CD4-positive, alpha-beta T cell (primary cell): Measurements from ENCODE around the gene BMS1. TPM values are rescaled to one million over a fixed set of nuclear protein-coding genes. Genes with fewer than 3 reads are reported as not detected.

Experiments
- ATAC-seq: fragments of 200-7000 bp; cut with Tn5 transposase; one replicate; pipeline ENCODE4 v1.10.0; 2022; ENCODE audit warnings: mild to moderate bottlenecking; ENCODE audit not compliant: poor library complexity
- CTCF ChIA-PET: fragments of 350-600 bp; sonication (Branson Sonifier 250); formaldehyde crosslinking; loops from one replicate; lab custom pipeline; 2021; ENCODE audit warnings: antibody characterized with exemption, inconsistent platforms; lab: Charles Lee
- POLR2A ChIA-PET: fragments of 350-600 bp; sonication (Branson Sonifier 250); formaldehyde crosslinking; loops from one replicate; lab custom pipeline; 2021; ENCODE audit warnings: antibody characterized with exemption, inconsistent platforms; lab: Charles Lee
- DNase-seq, 14 experiments: peaks; one replicate each; pipeline ENCODE4 v3.0.0-alpha.2; 2013 to 2020; ENCODE audit warnings: mixed read lengths in 2 of 14
- H3K27ac ChIP-seq, 2 donors: one replicate each; pipeline versions ENCODE4 v1.5.1 to v1.7.0; 2013; ENCODE audit warnings: low read length in 2 of 2, low read depth in 1 of 2, mild to moderate bottlenecking in 1 of 2
- H3K27me3 ChIP-seq, 2 experiments: 1 replicate in 1 of 2; 2 replicates in 1 of 2; pipeline versions ENCODE4 v1.6.1 to v1.7.0; 2013; ENCODE audit warnings: low read length in 2 of 2, control low read depth in 1 of 2, mild to moderate bottlenecking in 1 of 2, moderate library complexity in 1 of 2; ENCODE audit not compliant: insufficient read depth in 2 of 2, control insufficient read depth in 1 of 2
- H3K36me3 ChIP-seq: one replicate; pipeline ENCODE4 v1.6.1; 2013; ENCODE audit warnings: low read length, control low read depth; ENCODE audit not compliant: insufficient read depth
- H3K4me1 ChIP-seq: one replicate; pipeline ENCODE4 v1.6.1; 2013; ENCODE audit warnings: low read length, control low read depth; ENCODE audit not compliant: insufficient read depth
- H3K4me3 ChIP-seq: one replicate; pipeline ENCODE4 v1.5.1; 2013; ENCODE audit warnings: mild to moderate bottlenecking, low read length, moderate library complexity
- H3K9me3 ChIP-seq, 2 experiments: 1 replicate in 1 of 2; 2 replicates in 1 of 2; pipeline versions ENCODE4 v1.6.1 to v1.7.0; 2013; ENCODE audit warnings: low read length in 2 of 2, mild to moderate bottlenecking in 2 of 2, control low read depth in 1 of 2, moderate library complexity in 1 of 2; ENCODE audit not compliant: control insufficient read depth in 1 of 2, insufficient read depth in 1 of 2
- H3K27ac Mint-ChIP-seq: one replicate; pipeline ENCODE4 v1.8.0; 2020; ENCODE audit warnings: mixed read lengths
- H3K27me3 Mint-ChIP-seq: one replicate; pipeline ENCODE4 v1.8.0; 2021; ENCODE audit warnings: mixed read lengths
- H3K36me3 Mint-ChIP-seq: one replicate; pipeline ENCODE4 v1.8.0; 2021; ENCODE audit warnings: low read depth, mixed read lengths
- H3K4me1 Mint-ChIP-seq: one replicate; pipeline ENCODE4 v1.8.0; 2021; ENCODE audit warnings: low read depth, mixed read lengths
- H3K4me3 Mint-ChIP-seq: one replicate; pipeline ENCODE4 v1.8.0; 2020; ENCODE audit warnings: mild to moderate bottlenecking, mixed read lengths
- H3K9me3 Mint-ChIP-seq: one replicate; pipeline ENCODE4 v1.8.0; 2020; ENCODE audit warnings: mixed read lengths
- intact Hi-C, 2 experiments: fragments of 100-400 bp; cut with DNase I in 1 of 2; cut with micrococcal nuclease in 1 of 2; formaldehyde crosslinking; loops; one replicate each; pipeline versions ENCODE4 v1.15.1 to v1.9.0; 2023 to 2025; cut with DNase I, micrococcal nuclease
- total RNA-seq, 174 experiments: library from RNA in 2 of 174; stranded (reverse) in 2 of 174; gene quantifications; one replicate each; pipeline ENCODE4 v1.2.3 and lab custom pipeline; 2021 to 2026
- TF ChIP-seq, protein P1 (sequence below): fragments of 200-600 bp; IDR thresholded peaks from one replicate; pipeline ENCODE4 v1.8.0; 2022; ENCODE audit warnings: antibody characterized with exemption, mild to moderate bottlenecking

The BMS1 gene
- total RNA-seq, 2 experiments from 2014 or later = 13.8 to 15.3 TPM

DNA sequence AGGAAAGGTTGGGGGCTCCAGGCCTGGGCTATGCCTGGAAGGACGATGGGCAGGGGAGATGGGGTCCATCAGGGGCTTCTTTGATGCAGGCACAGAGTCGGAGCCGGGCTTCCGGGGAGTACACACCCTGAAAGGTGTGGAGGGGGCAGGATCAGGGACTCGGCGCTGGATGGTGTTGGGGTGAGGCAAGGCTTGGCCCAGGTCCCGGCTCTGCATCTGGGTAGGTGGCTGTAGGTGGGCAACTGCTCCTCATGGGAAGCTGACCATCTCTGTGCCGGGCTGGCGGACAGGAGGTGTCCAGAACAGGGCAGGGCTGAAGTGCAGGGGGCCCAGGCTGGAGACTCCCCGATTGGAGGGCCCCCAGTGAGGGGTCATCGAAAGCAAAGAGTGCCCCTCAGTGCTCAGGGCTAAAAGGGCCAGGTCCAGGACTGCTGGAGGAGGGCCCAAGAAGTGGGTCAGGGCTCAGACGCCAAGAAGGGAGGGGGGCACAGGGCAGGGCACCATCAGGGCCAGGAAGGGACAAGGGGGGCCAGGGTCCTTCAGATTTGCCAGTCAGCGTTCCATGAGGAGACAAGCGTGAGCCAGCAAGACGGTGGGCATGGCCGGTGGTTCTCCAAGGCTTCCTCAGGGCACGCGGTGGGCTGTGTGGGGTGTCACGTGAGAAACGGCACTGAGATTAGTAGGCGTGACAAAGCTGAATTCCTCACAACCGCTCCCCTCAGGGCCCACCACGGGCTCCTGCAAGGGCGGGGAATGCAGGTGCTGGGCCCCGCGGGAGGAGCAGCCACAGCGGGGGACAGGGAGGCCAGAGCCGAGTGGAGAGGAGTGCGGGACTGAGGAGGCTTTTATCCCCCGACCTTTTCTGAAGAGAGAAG, 97.0 kb downstream of the BMS1 start:
- intact Hi-C loops = no loop called here
- Histone ChIP-seq H3K4me3 (no peak overlapping the region), H3K4me1 (no peaks in the 10 kb centered on the region), H3K36me3 (no peaks in the 10 kb centered on the region), H3K9me3 (peaks cover 6 to 35% of the 10 kb centered on the region in 2 experiments), H3K27me3 (peaks cover 0 to 3% of the 10 kb centered on the region in 2 experiments), H3K27ac (no peak overlapping the region)
- no peak for ATAC-seq
- Mint-ChIP-seq H3K4me3 (no peak overlapping the region), H3K27ac (no peak overlapping the region), H3K27me3 (no peaks in the 10 kb centered on the region), H3K36me3 (no peaks in the 10 kb centered on the region), H3K4me1 (no peaks in the 10 kb centered on the region), H3K9me3 (peaks cover 7% of the 10 kb centered on the region)
- POLR2A ChIA-PET = no interaction called here
- no peak for DNase-seq
- TF ChIP-seq, protein P1, sequence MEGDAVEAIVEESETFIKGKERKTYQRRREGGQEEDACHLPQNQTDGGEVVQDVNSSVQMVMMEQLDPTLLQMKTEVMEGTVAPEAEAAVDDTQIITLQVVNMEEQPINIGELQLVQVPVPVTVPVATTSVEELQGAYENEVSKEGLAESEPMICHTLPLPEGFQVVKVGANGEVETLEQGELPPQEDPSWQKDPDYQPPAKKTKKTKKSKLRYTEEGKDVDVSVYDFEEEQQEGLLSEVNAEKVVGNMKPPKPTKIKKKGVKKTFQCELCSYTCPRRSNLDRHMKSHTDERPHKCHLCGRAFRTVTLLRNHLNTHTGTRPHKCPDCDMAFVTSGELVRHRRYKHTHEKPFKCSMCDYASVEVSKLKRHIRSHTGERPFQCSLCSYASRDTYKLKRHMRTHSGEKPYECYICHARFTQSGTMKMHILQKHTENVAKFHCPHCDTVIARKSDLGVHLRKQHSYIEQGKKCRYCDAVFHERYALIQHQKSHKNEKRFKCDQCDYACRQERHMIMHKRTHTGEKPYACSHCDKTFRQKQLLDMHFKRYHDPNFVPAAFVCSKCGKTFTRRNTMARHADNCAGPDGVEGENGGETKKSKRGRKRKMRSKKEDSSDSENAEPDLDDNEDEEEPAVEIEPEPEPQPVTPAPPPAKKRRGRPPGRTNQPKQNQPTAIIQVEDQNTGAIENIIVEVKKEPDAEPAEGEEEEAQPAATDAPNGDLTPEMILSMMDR = no peak
- CTCF ChIA-PET = no interaction called here

- Histone ChIP-seq H3K4me3 (no peak overlapping the region), H3K27ac (no peak overlapping the region), H3K27me3 (peaks cover 0 to 3% of the 10 kb centered on the region in 2 experiments), H3K36me3 (no peaks in the 10 kb centered on the region), H3K9me3 (peaks cover 6 to 36% of the 10 kb centered on the region in 2 experiments), H3K4me1 (no peaks in the 10 kb centered on the region)
- Mint-ChIP-seq H3K27me3 (no peaks in the 10 kb centered on the region), H3K4me3 (no peak overlapping the region), H3K9me3 (peaks cover 7% of the 10 kb centered on the region), H3K27ac (no peak overlapping the region), H3K4me1 (no peaks in the 10 kb centered on the region), H3K36me3 (no peaks in the 10 kb centered on the region)
- no peak for ATAC-seq
- TF ChIP-seq, protein P1 = no peak
- POLR2A ChIA-PET = no interaction called here
- CTCF ChIA-PET = no interaction called here
- no peak for DNase-seq
- intact Hi-C loops = no loop called here
Measured at GRCh38 chr10:42880255-42880620, 97.6 kb downstream of the BMS1 start.

DNA sequence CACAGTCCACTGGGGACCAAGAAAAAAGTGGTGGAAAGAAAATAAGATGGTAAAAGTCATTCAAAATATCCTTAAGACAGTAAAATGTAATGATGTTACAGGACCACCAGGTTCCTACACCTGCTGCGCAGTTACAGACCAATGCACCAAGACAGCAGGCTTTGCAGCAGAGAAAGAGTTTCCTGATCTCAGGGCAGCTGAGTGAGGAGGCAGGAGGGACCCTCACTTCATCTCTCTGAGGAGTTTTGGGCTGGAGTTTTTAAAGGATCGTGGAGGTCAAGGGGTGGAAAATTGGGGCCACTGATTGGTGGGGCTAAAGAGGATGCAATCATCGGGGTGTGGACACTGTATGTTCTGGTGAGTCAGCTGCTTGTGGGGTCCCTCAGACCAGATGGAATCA, 100.0 kb downstream of the BMS1 start:
- H3K4me3 Mint-ChIP-seq = no peak overlapping the region
- H3K9me3 Mint-ChIP-seq = peaks cover 7% of the 10 kb centered on the region
- ATAC-seq (no peak), DNase-seq (no peak)
- H3K4me1 ChIP-seq = no peaks in the 10 kb centered on the region
- no peaks in the 10 kb centered on the region for H3K27me3 Mint-ChIP-seq
- no peaks in the 10 kb centered on the region for H3K36me3 Mint-ChIP-seq
- H3K4me3 ChIP-seq = no peak overlapping the region
- TF ChIP-seq, protein P1 = no peak
- intact Hi-C loops = no loop called here
- H3K27ac ChIP-seq = no peak overlapping the region
- ChIA-PET POLR2A (no interaction called here), CTCF (no interaction called here)
- peaks cover 0 to 3% of the 10 kb centered on the region in 2 experiments for H3K27me3 ChIP-seq
- no peaks in the 10 kb centered on the region for H3K4me1 Mint-ChIP-seq
- no peaks in the 10 kb centered on the region for H3K36me3 ChIP-seq
- no peak overlapping the region for H3K27ac Mint-ChIP-seq
- peaks cover 6 to 40% of the 10 kb centered on the region in 2 experiments for H3K9me3 ChIP-seq

Other genes with a start within 250 kb of the BMS1 start
- gene ZNF33B, start 144.2 kb upstream of the BMS1 start, total RNA-seq = 10 to 100 TPM; 26.6 to 27.0 TPM